D721Med (cell line): ENCODE results near the gene POT1.

Source experiments
- DNase-seq: peaks from one replicate; pipeline ENCODE4 v3.0.0; 2011; ENCODE audit warnings: low spot score; ENCODE audit not compliant: insufficient read length
- FAIRE-seq: peaks from 2 replicates; lab custom pipeline; 2011; peaks lifted over from hg19 to GRCh38; lab: Jason Lieb, UNC
- CTCF ChIP-seq: IDR thresholded peaks from 2 replicates; pipeline ENCODE4 v1.5.1; 2012; ENCODE audit warnings: mild to moderate bottlenecking, control low read depth; ENCODE audit not compliant: insufficient read depth; ENCODE audit errors: missing control alignments

The POT1 gene

GRCh38 chr7:124912972-124913371 is 16.7 kb downstream of the POT1 start:
- no peak for DNase-seq
- TF ChIP-seq CTCF: no peak
- no peak for FAIRE-seq

GRCh38 chr7:124909808-124910207 is 19.8 kb downstream of the POT1 start:
- FAIRE-seq: no peak
- no peak for TF ChIP-seq CTCF
- DNase-seq: no peak

- FAIRE-seq (no peak), DNase-seq (no peak)
- no peak for TF ChIP-seq CTCF
Observed at GRCh38 chr7:124908259-124908658, 21.4 kb downstream of the POT1 start.

GRCh38 chr7:124907490-124907889 is 22.1 kb downstream of the POT1 start:
- DNase-seq (no peak), FAIRE-seq (no peak)
- no peak for TF ChIP-seq CTCF

- DNase-seq (no peak), FAIRE-seq (no peak)
- no peak for TF ChIP-seq CTCF
Observed at GRCh38 chr7:124898531-124898930, 31.1 kb downstream of the POT1 start.

GRCh38 chr7:124896001-124896400 is 33.6 kb downstream of the POT1 start:
- DNase-seq (no peak), FAIRE-seq (no peak)
- TF ChIP-seq CTCF: no peak

GRCh38 chr7:124893140-124893827 is 36.3 kb downstream of the POT1 start:
- FAIRE-seq (no peak), DNase-seq (no peak)
- no peak for TF ChIP-seq CTCF
